Upper lobe of left lung (tissue), 6 donors: ENCODE data around the gene ELOB. TPM values are rescaled to one million over a fixed set of nuclear protein-coding genes. Genes with fewer than 3 reads are reported as not detected.

Experiments
- ATAC-seq, 2 donors: fragments of 200-7000 bp; cut with Tn5 transposase; one replicate each; pipeline ENCODE4 v1.9.1; 2022; ENCODE audit warnings: mild to moderate bottlenecking in 2 of 2, moderate library complexity in 2 of 2; ENCODE audit not compliant: low FRiP score in 2 of 2
- DNase-seq, 2 donors: peaks; one replicate each; pipeline ENCODE4 v3.0.0-alpha.2; 2019 to 2020
- H3K27ac ChIP-seq, 4 donors: fragments of 200-600 bp; sonication (generic); one replicate each; pipeline ENCODE4 v1.5.1; 2016 to 2019
- H3K27me3 ChIP-seq, 4 donors: fragments of 200-600 bp; sonication (generic); one replicate each; pipeline ENCODE4 v1.5.1; 2017 to 2019
- H3K36me3 ChIP-seq, 4 donors: fragments of 200-600 bp; sonication (generic); one replicate each; pipeline ENCODE4 v1.5.1; 2016 to 2019
- H3K4me1 ChIP-seq, 4 donors: fragments of 200-600 bp; sonication (generic); one replicate each; pipeline ENCODE4 v1.5.1; 2018 to 2019
- H3K4me3 ChIP-seq, 4 donors: fragments of 200-600 bp; sonication (generic); one replicate each; pipeline ENCODE4 v1.5.1; 2017 to 2019; ENCODE audit warnings: mild to moderate bottlenecking in 2 of 4, moderate library complexity in 1 of 4
- H3K9me3 ChIP-seq, 4 donors: fragments of 200-600 bp; sonication (generic); one replicate each; pipeline ENCODE4 v1.5.1; 2018 to 2019
- CTCF ChIP-seq, 6 experiments: fragments of 450-650 bp in 4 of 6; fragments of 200-600 bp in 2 of 6; sonication (generic) in 2 of 6; IDR thresholded peaks; one replicate each; pipeline ENCODE4 v1.5.1; 2016 to 2019; ENCODE audit warnings: antibody characterized with exemption in 6 of 6
- EP300 ChIP-seq, 4 donors: sonication (generic); formaldehyde crosslinking; IDR thresholded peaks; one replicate each; pipeline ENCODE4 v1.5.1; 2017; ENCODE audit warnings: antibody characterized with exemption in 4 of 4, control low read depth in 2 of 4
- POLR2A ChIP-seq, 4 donors: fragments of 450-650 bp; IDR thresholded peaks; one replicate each; pipeline ENCODE4 v1.5.1; 2016 to 2017; ENCODE audit warnings: antibody characterized with exemption in 4 of 4, mild to moderate bottlenecking in 2 of 4
- POLR2AphosphoS5 ChIP-seq, 2 donors: sonication (generic); formaldehyde crosslinking; IDR thresholded peaks; one replicate each; pipeline ENCODE4 v1.5.1; 2017; ENCODE audit warnings: antibody characterized with exemption in 2 of 2
- WGBS, 2 donors: methylation state at CpG; one replicate each; pipeline ENCODE4 v1.1.5; 2017 to 2018; 5-methylcytosine and 5-hydroxymethylcytosine counted together
- total RNA-seq, 6 donors: library from RNA; depleted of rRNA in 4 of 6; stranded (reverse); fragments of >200 nt in 4 of 6; gene quantifications; one replicate each; pipeline versions ENCODE4 v1.1.0 to v1.2.1, GENCODE V29; 2016 to 2021
- donor health status: DM: no; HTN: no; CAD: no; lungs with moderate emphysema.
- donor health status: DM: no; HTN: yes; CAD: no; lungs with severe emphysema.

ELOB gene
- total RNA-seq, 6 donors from 2014 or later, result 73.3 to 245 (median 145) TPM

DNA sequence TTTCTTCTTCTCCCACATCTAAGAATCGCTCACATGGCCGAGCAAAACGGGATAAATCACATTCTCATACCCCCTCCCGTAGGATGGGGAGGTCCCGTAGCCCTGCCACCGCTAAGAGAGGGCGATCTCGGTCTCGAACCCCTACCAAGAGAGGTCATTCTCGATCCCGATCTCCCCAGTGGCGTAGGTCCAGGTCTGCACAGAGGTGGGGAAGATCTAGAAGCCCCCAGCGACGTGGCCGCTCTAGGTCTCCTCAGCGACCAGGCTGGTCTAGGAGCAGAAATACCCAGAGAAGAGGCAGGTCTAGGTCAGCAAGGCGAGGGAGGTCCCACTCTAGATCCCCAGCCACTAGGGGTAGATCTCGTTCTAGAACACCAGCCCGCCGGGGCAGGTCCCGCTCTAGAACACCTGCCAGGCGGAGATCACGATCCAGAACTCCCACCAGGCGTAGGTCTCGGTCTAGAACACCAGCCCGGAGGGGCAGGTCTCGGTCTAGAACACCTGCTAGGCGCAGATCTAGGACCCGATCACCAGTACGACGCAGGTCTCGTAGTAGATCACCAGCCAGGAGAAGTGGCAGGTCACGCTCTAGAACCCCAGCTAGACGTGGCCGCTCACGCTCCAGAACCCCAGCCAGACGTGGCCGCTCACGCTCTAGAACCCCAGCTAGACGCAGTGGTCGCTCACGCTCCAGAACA lies 15.0 kb downstream of the ELOB start:
- Histone ChIP-seq H3K27me3 (no peaks in the 10 kb centered on the region), H3K4me1 (peaks cover under 1 to 7% (median 4%) of the 10 kb centered on the region in 4 donors)
- WGBS, 2 donors, result 95 to 98% methylated on average over 25 to 42 of the region's 42 CpGs

DNA sequence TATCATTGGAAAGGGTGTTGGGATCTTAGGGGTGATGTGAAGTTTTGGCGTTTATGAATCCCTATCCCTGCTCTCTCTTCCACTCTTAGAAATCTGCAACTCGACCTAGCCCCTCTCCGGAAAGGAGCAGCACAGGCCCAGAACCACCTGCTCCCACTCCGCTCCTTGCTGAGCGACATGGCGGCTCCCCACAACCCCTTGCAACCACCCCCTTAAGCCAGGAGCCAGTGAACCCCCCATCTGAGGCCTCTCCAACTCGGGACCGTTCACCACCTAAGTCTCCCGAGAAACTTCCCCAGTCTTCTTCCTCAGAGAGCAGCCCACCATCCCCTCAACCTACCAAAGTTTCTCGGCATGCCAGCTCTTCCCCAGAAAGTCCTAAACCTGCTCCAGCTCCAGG lies 15.6 kb downstream of the ELOB start:
- 92 to 99% methylated on average over 10 of the region's 10 CpGs for WGBS, 2 donors
- Histone ChIP-seq H3K4me3 (no peak overlapping the region), H3K27me3 (no peaks in the 10 kb centered on the region), H3K4me1 (peaks cover 6 to 13% (median 9%) of the 10 kb centered on the region in 4 donors), H3K9me3 (no peaks in the 10 kb centered on the region), H3K36me3 (peaks cover 74 to 100% (median 96%) of the 10 kb centered on the region in 4 donors), H3K27ac (no peak overlapping the region)
- ATAC-seq (no peak), DNase-seq (no peak)
- no peak for TF ChIP-seq CTCF (IDR thresholded peaks at IDR 0.05)
- TF ChIP-seq EP300 (IDR thresholded peaks at IDR 0.05), result no peak
- TF ChIP-seq POLR2A (IDR thresholded peaks at IDR 0.05), result no peak
- TF ChIP-seq POLR2AphosphoS5 (IDR thresholded peaks at IDR 0.05), result no peak

More for the DNA sequence above, 15.0 kb downstream of the ELOB start:
- no peaks in the 10 kb centered on the region for H3K9me3 ChIP-seq
- TF ChIP-seq CTCF (IDR thresholded peaks at IDR 0.05) (no peak), EP300 (IDR thresholded peaks at IDR 0.05) (no peak), POLR2AphosphoS5 (IDR thresholded peaks at IDR 0.05) (no peak), POLR2A (IDR thresholded peaks at IDR 0.05) (no peak)
- ATAC-seq (no peak), DNase-seq (no peak)
- H3K36me3 ChIP-seq, result peaks cover 78 to 100% (median 100%) of the 10 kb centered on the region in 4 donors
- H3K4me3 ChIP-seq, result no peak overlapping the region
- no peak overlapping the region for H3K27ac ChIP-seq

- TF ChIP-seq CTCF (IDR thresholded peaks at IDR 0.05) (no peak), POLR2A (IDR thresholded peaks at IDR 0.05) (no peak), POLR2AphosphoS5 (IDR thresholded peaks at IDR 0.05) (no peak), EP300 (IDR thresholded peaks at IDR 0.05) (no peak)
- Histone ChIP-seq H3K27me3 (no peaks in the 10 kb centered on the region), H3K4me3 (no peak overlapping the region), H3K36me3 (peaks cover 42 to 62% (median 55%) of the 10 kb centered on the region in 4 donors), H3K9me3 (no peaks in the 10 kb centered on the region), H3K4me1 (peaks cover 32 to 42% (median 36%) of the 10 kb centered on the region in 4 donors), H3K27ac (no peak overlapping the region)
- DNase-seq, result no peak
- no peak for ATAC-seq
- WGBS, 2 donors, result 76 to 82% methylated on average over 11 of the region's 11 CpGs
Measured at GRCh38 chr16:2757344-2757743, 19.7 kb downstream of the ELOB start.

- Histone ChIP-seq H3K27ac (no peak overlapping the region), H3K4me3 (no peak overlapping the region), H3K4me1 (peaks cover 39 to 48% (median 41%) of the 10 kb centered on the region in 4 donors), H3K36me3 (peaks cover 33 to 53% (median 46%) of the 10 kb centered on the region in 4 donors), H3K9me3 (no peaks in the 10 kb centered on the region), H3K27me3 (no peaks in the 10 kb centered on the region)
- no peak for TF ChIP-seq POLR2AphosphoS5 (IDR thresholded peaks at IDR 0.05)
- TF ChIP-seq POLR2A (IDR thresholded peaks at IDR 0.05), result no peak
- TF ChIP-seq EP300 (IDR thresholded peaks at IDR 0.05), result no peak
- no peak for TF ChIP-seq CTCF (IDR thresholded peaks at IDR 0.05)
- DNase-seq, result peak in 1 of 2 donors; percentile 82
- 93 to 95% methylated on average over 30 of the region's 30 CpGs for WGBS, 2 donors
- ATAC-seq, result no peak
Measured at GRCh38 chr16:2756288-2757015, 20.6 kb downstream of the ELOB start.
